IMR-90 (cell line): ENCODE measurements around the gene TNN. TPM values are rescaled to one million over a fixed set of nuclear protein-coding genes. Genes with fewer than 3 reads are reported as not detected.

Source experiments
- ATAC-seq: fragments of 200-7000 bp; cut with Tn5 transposase; 2 replicates; pipeline ENCODE4 v1.9.1; 2020; ENCODE audit warnings: low read depth, mild to moderate bottlenecking, moderate library complexity
- BruUV-seq: library from RNA; stranded (reverse); fragments of 400-500 nt; replicated peaks from 2 replicates; lab custom pipeline; 2021; lab: Mats Ljungman, UMichigan
- CTCF ChIA-PET: fragments of 300-600 bp; formaldehyde crosslinking; extraction: SDS; loops from one replicate; lab custom pipeline; 2021; ENCODE audit warnings: antibody characterized with exemption; lab: Yijun Ruan, JAX
- POLR2A ChIA-PET: fragments of 300-600 bp; sonication (Branson Sonifier 250); formaldehyde crosslinking; loops from one replicate; lab custom pipeline; 2022; ENCODE audit warnings: antibody characterized with exemption; ENCODE audit not compliant: unreplicated experiment; lab: Charles Lee
- DNase-seq: peaks from one replicate; pipeline ENCODE4 v3.0.0; 2013
- H2AFZ ChIP-seq: replicated peaks from 2 replicates; pipeline ENCODE3; 2013; ENCODE audit warnings: low read length, mild to moderate bottlenecking; ENCODE audit not compliant: poor library complexity
- H2AK5ac ChIP-seq: 2 replicates; pipeline ENCODE4 v1.6.1; 2013; ENCODE audit warnings: low read depth, low read length, inconsistent platforms
- H2AK9ac ChIP-seq: replicated peaks from 2 replicates; pipeline ENCODE3; 2013; ENCODE audit warnings: mild to moderate bottlenecking, low read depth, low read length, moderate library complexity; ENCODE audit not compliant: poor library complexity
- H2BK120ac ChIP-seq: 2 replicates; pipeline ENCODE4 v1.6.1; 2013; ENCODE audit warnings: low read depth, low read length, inconsistent platforms
- H2BK15ac ChIP-seq: 3 replicates; pipeline ENCODE4 v1.6.1; 2013; ENCODE audit warnings: low read depth, low read length, inconsistent platforms
- H2BK20ac ChIP-seq: 2 replicates; pipeline ENCODE4 v1.6.1; 2013; ENCODE audit warnings: low read depth, mild to moderate bottlenecking, inconsistent platforms, low read length, moderate library complexity
- H2BK5ac ChIP-seq: 2 replicates; pipeline ENCODE4 v1.6.1; 2013; ENCODE audit warnings: mild to moderate bottlenecking, low read depth, low read length, inconsistent platforms; ENCODE audit not compliant: poor library complexity, severe bottlenecking
- H3K14ac ChIP-seq: replicated peaks from 2 replicates; pipeline ENCODE4 v1.6.1; 2013; ENCODE audit warnings: low read depth, low read length, inconsistent platforms
- H3K18ac ChIP-seq: 2 replicates; pipeline ENCODE4 v1.6.1; 2013; ENCODE audit warnings: low read depth, low read length, control low read depth
- H3K23ac ChIP-seq: 2 replicates; pipeline ENCODE4 v1.6.1; 2013; ENCODE audit warnings: low read depth, low read length, inconsistent platforms
- H3K27ac ChIP-seq: 2 replicates; pipeline ENCODE4 v1.5.1; 2013; ENCODE audit warnings: mild to moderate bottlenecking, control low read depth, low read length; ENCODE audit not compliant: insufficient read depth
- H3K27me3 ChIP-seq: 2 replicates; pipeline ENCODE4 v1.6.1; 2013; ENCODE audit warnings: low read length; ENCODE audit not compliant: control insufficient read depth, insufficient read depth
- H3K36me3 ChIP-seq: 2 replicates; pipeline ENCODE4 v1.6.1; 2013; ENCODE audit warnings: low read length, mixed read lengths; ENCODE audit not compliant: control insufficient read depth, insufficient read depth
- H3K4ac ChIP-seq: 2 replicates; pipeline ENCODE4 v1.6.1; 2013; ENCODE audit warnings: low read depth, low read length, inconsistent platforms
- H3K4me1 ChIP-seq: 2 replicates; pipeline ENCODE4 v1.6.1; 2013; ENCODE audit warnings: low read length, mixed read lengths; ENCODE audit not compliant: control insufficient read depth, insufficient read depth
- H3K4me2 ChIP-seq: 2 replicates; pipeline ENCODE4 v1.6.1; 2013; ENCODE audit warnings: low read depth, mild to moderate bottlenecking, control low read depth, low read length, moderate library complexity
- H3K4me3 ChIP-seq: 2 replicates; pipeline ENCODE4 v1.5.1; 2013; ENCODE audit warnings: low read depth, mild to moderate bottlenecking, control low read depth, low read length, moderate library complexity; ENCODE audit not compliant: insufficient read depth
- H3K56ac ChIP-seq: 2 replicates; pipeline ENCODE4 v1.6.1; 2013; ENCODE audit warnings: low read length, inconsistent platforms; ENCODE audit not compliant: insufficient read depth; ENCODE audit errors: extremely low read depth
- H3K79me1 ChIP-seq, 2 experiments: 2 replicates each; pipeline ENCODE4 v1.6.1; 2013; ENCODE audit warnings: low read length in 2 of 2, inconsistent platforms in 1 of 2, low read depth in 1 of 2
- H3K9ac ChIP-seq: 2 replicates; pipeline ENCODE4 v1.6.1; 2013; ENCODE audit warnings: low read depth, low read length, control low read depth
- H3K9me1 ChIP-seq: 2 replicates; pipeline ENCODE4 v1.6.1; 2013; ENCODE audit warnings: low read length, inconsistent platforms; ENCODE audit not compliant: insufficient read depth
- H3K9me3 ChIP-seq: 2 replicates; pipeline ENCODE4 v1.6.1; 2013; ENCODE audit warnings: low read length; ENCODE audit not compliant: control insufficient read depth, insufficient read depth
- H4K20me1 ChIP-seq: 2 replicates; pipeline ENCODE4 v1.6.1; 2013; ENCODE audit warnings: low read length, inconsistent platforms; ENCODE audit not compliant: insufficient read depth
- H4K5ac ChIP-seq: 2 replicates; pipeline ENCODE4 v1.6.1; 2013; ENCODE audit warnings: mild to moderate bottlenecking, low read depth, low read length, control low read depth
- H4K8ac ChIP-seq, 2 experiments: 2 replicates each; pipeline ENCODE4 v1.6.1; 2013; ENCODE audit warnings: low read depth in 2 of 2, low read length in 2 of 2, control low read depth in 1 of 2, inconsistent platforms in 1 of 2
- H4K91ac ChIP-seq: 2 replicates; pipeline ENCODE4 v1.6.1; 2013; ENCODE audit warnings: low read depth, low read length, inconsistent platforms; ENCODE audit not compliant: insufficient read depth
- BHLHE40 ChIP-seq: fragments of 150-350 bp; IDR thresholded peaks from 2 replicates; pipeline ENCODE4 v1.6.1; 2016; ENCODE audit warnings: mild to moderate bottlenecking, low read depth, low read length
- CEBPB ChIP-seq: IDR thresholded peaks from 2 replicates; pipeline ENCODE4 v1.6.1; 2012; ENCODE audit warnings: low read depth, low read length, improper control_type of control experiment
- CHD1 ChIP-seq: IDR thresholded peaks from 2 replicates; pipeline ENCODE4 v1.6.1; 2012; ENCODE audit warnings: low read depth, low read length, improper control_type of control experiment
- FOS ChIP-seq: fragments of 150-350 bp; IDR thresholded peaks from 2 replicates; pipeline ENCODE4 v1.6.1; 2016; ENCODE audit warnings: low read depth, low read length
- MAFK ChIP-seq: IDR thresholded peaks from 2 replicates; pipeline ENCODE4 v1.6.1; 2012; ENCODE audit warnings: low read depth, low read length, improper control_type of control experiment
- MAZ ChIP-seq: IDR thresholded peaks from 2 replicates; pipeline ENCODE4 v1.6.1; 2012; ENCODE audit warnings: low read depth, mild to moderate bottlenecking, low read length, improper control_type of control experiment, moderate library complexity, borderline replicate concordance
- MXI1 ChIP-seq: IDR thresholded peaks from 2 replicates; pipeline ENCODE4 v1.6.1; 2012; ENCODE audit warnings: low read depth, mild to moderate bottlenecking, low read length, moderate library complexity, borderline replicate concordance
- NFE2L2 ChIP-seq: fragments of 150-350 bp; IDR thresholded peaks from 2 replicates; pipeline ENCODE4 v1.6.1; 2016; ENCODE audit warnings: low read depth, mild to moderate bottlenecking, low read length
- POLR2A ChIP-seq: IDR thresholded peaks from 2 replicates; pipeline ENCODE4 v1.6.1; 2012; ENCODE audit warnings: mild to moderate bottlenecking, low read depth, low read length
- RAD21 ChIP-seq: IDR thresholded peaks from 2 replicates; pipeline ENCODE4 v1.6.1; 2012; ENCODE audit warnings: low read length, improper control_type of control experiment
- RCOR1 ChIP-seq: IDR thresholded peaks from 2 replicates; pipeline ENCODE4 v1.6.1; 2012; ENCODE audit warnings: mild to moderate bottlenecking, low read length, improper control_type of control experiment; ENCODE audit not compliant: insufficient replicate concordance
- RFX5 ChIP-seq: IDR thresholded peaks from 2 replicates; pipeline ENCODE4 v1.8.0; 2012; ENCODE audit warnings: low read depth, mild to moderate bottlenecking, low read length, moderate library complexity
- SMC3 ChIP-seq: fragments of 150-350 bp; IDR thresholded peaks from 2 replicates; pipeline ENCODE4 v1.6.1; 2016; ENCODE audit warnings: low read depth, mild to moderate bottlenecking, antibody characterized with exemption, low read length, moderate library complexity
- USF2 ChIP-seq: fragments of 150-350 bp; IDR thresholded peaks from 2 replicates; pipeline ENCODE4 v1.6.1; 2017; ENCODE audit warnings: mild to moderate bottlenecking, antibody characterized with exemption, low read length, low read depth
- WGBS, 2 experiments: methylation state at CpG; one replicate each; pipeline versions ENCODE4 v1.1.5 to v1.1.7; 2013; ENCODE audit warnings: missing lambda C conversion rate in 2 of 2; ENCODE audit not compliant: insufficient read length in 1 of 2; ENCODE audit errors: extremely low coverage in 2 of 2; 5-methylcytosine and 5-hydroxymethylcytosine counted together
- dilution Hi-C: fragments of 300-500 bp; cut with HindIII; formaldehyde crosslinking; loops from one replicate; pipeline ENCODE4 v1.14.3; 2018; ENCODE audit warnings: low sequenced_read_pairs; ENCODE audit not compliant: unreplicated experiment
- in situ Hi-C: fragments of 300-500 bp; cut with MboI; formaldehyde crosslinking; loops from 3 replicates; pipeline ENCODE4 v1.14.3; 2019; ENCODE audit warnings: low sequenced_read_pairs, inconsistent platforms, mixed read lengths
- intact Hi-C: fragments of 100-400 bp; cut with micrococcal nuclease; formaldehyde crosslinking; loops from 2 replicates; pipeline ENCODE4 v1.10.0; 2022
- polyA plus RNA-seq, 3 experiments: library from polyadenylated mRNA; depleted of rRNA; stranded (reverse); fragments of >200 nt; gene quantifications; 2 replicates each; pipeline ENCODE4 v1.2.3, GENCODE V29; 2012; ENCODE audit warnings: low replicate concordance in 1 of 3
- total RNA-seq: library from RNA; depleted of rRNA; stranded (reverse); fragments of >200 nt; gene quantifications from 2 replicates; pipeline ENCODE4 v1.2.3, GENCODE V29; 2012
- TF ChIP-seq, protein P1 (sequence below): fragments of 150-350 bp; IDR thresholded peaks from 2 replicates; pipeline ENCODE4 v1.6.1; 2016; ENCODE audit warnings: low read depth, mild to moderate bottlenecking, low read length, moderate library complexity, borderline replicate concordance
- TF ChIP-seq, protein P2 (sequence below): conservative IDR thresholded peaks from 2 replicates; pipeline ENCODE4 v1.5.1; 2012; ENCODE audit warnings: mild to moderate bottlenecking, low read depth, low read length, improper control_type of control experiment

Gene TNN
- total and polyA plus RNA-seq, 2 of the 4 experiments (the other 2 are of a cell fraction): not detected

GRCh38 chr1:175129644-175129996 lies 62.0 kb downstream of the TNN start:
- POLR2A ChIA-PET: no interaction called here
- CTCF ChIA-PET: interaction anchor here (1.1 kb wide), 1 partner anchor 17 kb away, joined by 5 read pairs; no protein-coding TSS in a partner anchor

More at GRCh38 chr1:175129644-175129996, 62.0 kb downstream of the TNN start:
- DNase-seq (no peak), ATAC-seq (no peak)
- no peak overlapping the region for H4K8ac ChIP-seq
- H2AK5ac ChIP-seq: no peak overlapping the region
- no peak overlapping the region; the same call in 1 of the 2 replicates for H3K4ac ChIP-seq
- dilution Hi-C loops: no loop called here
- 0 out of 2 replicates have a peak overlapping the region, but pooled peaks have one; percentile 10 for H2BK120ac ChIP-seq
- no peak overlapping the region for H2AFZ ChIP-seq
- H3K14ac ChIP-seq: no peak overlapping the region
- H2BK20ac ChIP-seq: no peak overlapping the region
- BruUV-seq: no TSS peak
- H3K9me1 ChIP-seq: no peaks in the 10 kb centered on the region
- no peaks in the 10 kb centered on the region for H3K9me3 ChIP-seq
- H2AK9ac ChIP-seq: no peak overlapping the region
- H2BK5ac ChIP-seq: no peak overlapping the region
- no peak overlapping the region; the same call in 1 of the 2 replicates for H3K4me2 ChIP-seq
- WGBS, 2 experiments: no CpG with 5 or more reads among the region's 2 CpGs
- H3K23ac ChIP-seq: no peak overlapping the region
- no peak overlapping the region for H4K5ac ChIP-seq
- H2BK15ac ChIP-seq: no peak overlapping the region
- no peaks in the 10 kb centered on the region for H4K20me1 ChIP-seq
- H3K36me3 ChIP-seq: no peaks in the 10 kb centered on the region
- H3K18ac ChIP-seq: peak overlapping the region; percentile 46; the same call in 1 of the 2 replicates
- H3K9ac ChIP-seq: no peak overlapping the region
- H3K27ac ChIP-seq: no peak overlapping the region
- no peaks in the 10 kb centered on the region for H3K27me3 ChIP-seq
- H3K56ac ChIP-seq: no peak overlapping the region
- H3K4me1 ChIP-seq: peaks cover 2% of the 10 kb centered on the region; the same call in 1 of the 2 replicates
- H3K79me1 ChIP-seq: no peaks in the 10 kb centered on the region
- H3K4me3 ChIP-seq: no peak overlapping the region
- no peak overlapping the region for H4K91ac ChIP-seq
- intact Hi-C loops: no loop called here
- in situ Hi-C loops: no loop called here
- no peak for TF ChIP-seq MAFK
- TF ChIP-seq FOS: no peak
- no peak for TF ChIP-seq BHLHE40
- no peak for TF ChIP-seq SMC3
- TF ChIP-seq RCOR1: no peak
- TF ChIP-seq, protein P1, sequence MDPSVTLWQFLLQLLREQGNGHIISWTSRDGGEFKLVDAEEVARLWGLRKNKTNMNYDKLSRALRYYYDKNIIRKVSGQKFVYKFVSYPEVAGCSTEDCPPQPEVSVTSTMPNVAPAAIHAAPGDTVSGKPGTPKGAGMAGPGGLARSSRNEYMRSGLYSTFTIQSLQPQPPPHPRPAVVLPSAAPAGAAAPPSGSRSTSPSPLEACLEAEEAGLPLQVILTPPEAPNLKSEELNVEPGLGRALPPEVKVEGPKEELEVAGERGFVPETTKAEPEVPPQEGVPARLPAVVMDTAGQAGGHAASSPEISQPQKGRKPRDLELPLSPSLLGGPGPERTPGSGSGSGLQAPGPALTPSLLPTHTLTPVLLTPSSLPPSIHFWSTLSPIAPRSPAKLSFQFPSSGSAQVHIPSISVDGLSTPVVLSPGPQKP: no peak
- no peak for TF ChIP-seq RAD21
- TF ChIP-seq, protein P2, sequence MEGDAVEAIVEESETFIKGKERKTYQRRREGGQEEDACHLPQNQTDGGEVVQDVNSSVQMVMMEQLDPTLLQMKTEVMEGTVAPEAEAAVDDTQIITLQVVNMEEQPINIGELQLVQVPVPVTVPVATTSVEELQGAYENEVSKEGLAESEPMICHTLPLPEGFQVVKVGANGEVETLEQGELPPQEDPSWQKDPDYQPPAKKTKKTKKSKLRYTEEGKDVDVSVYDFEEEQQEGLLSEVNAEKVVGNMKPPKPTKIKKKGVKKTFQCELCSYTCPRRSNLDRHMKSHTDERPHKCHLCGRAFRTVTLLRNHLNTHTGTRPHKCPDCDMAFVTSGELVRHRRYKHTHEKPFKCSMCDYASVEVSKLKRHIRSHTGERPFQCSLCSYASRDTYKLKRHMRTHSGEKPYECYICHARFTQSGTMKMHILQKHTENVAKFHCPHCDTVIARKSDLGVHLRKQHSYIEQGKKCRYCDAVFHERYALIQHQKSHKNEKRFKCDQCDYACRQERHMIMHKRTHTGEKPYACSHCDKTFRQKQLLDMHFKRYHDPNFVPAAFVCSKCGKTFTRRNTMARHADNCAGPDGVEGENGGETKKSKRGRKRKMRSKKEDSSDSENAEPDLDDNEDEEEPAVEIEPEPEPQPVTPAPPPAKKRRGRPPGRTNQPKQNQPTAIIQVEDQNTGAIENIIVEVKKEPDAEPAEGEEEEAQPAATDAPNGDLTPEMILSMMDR: no peak
- TF ChIP-seq POLR2A: no peak
- no peak for TF ChIP-seq RFX5
- no peak for TF ChIP-seq CEBPB
- no peak for TF ChIP-seq MXI1
- TF ChIP-seq CHD1: no peak
- no peak for TF ChIP-seq NFE2L2
- no peak for TF ChIP-seq MAZ
- no peak for TF ChIP-seq USF2
